Fibroblast of lung (primary cell): ENCODE measurements around the gene COG8. TPM values are rescaled to one million over a fixed set of nuclear protein-coding genes. Genes with fewer than 3 reads are reported as not detected.

ENCODE experiments used
- DNase-seq, 2 donors: peaks; one replicate each; pipeline versions ENCODE4 v3.0.0 to v3.0.0-alpha.2; 2010; ENCODE audit warnings: low read depth in 2 of 2
- H2AFZ ChIP-seq: 2 replicates; pipeline ENCODE4 v1.5.1; 2012; ENCODE audit warnings: low read length, control low read depth, inconsistent platforms
- H3K27ac ChIP-seq: 2 replicates; pipeline ENCODE4 v1.5.1; 2011; ENCODE audit warnings: low read length, control low read depth; ENCODE audit not compliant: insufficient read depth
- H3K27me3 ChIP-seq: 2 replicates; pipeline ENCODE4 v1.5.1; 2011; ENCODE audit warnings: mild to moderate bottlenecking, low read length; ENCODE audit not compliant: control insufficient read depth, insufficient read depth
- H3K36me3 ChIP-seq: 2 replicates; pipeline ENCODE4 v1.5.1; 2011; ENCODE audit warnings: low read length; ENCODE audit not compliant: control insufficient read depth, insufficient read depth
- H3K4me1 ChIP-seq: 2 replicates; pipeline ENCODE4 v1.5.1; 2011; ENCODE audit warnings: low read length; ENCODE audit not compliant: control insufficient read depth, insufficient read depth; ENCODE audit errors: extremely low read depth
- H3K4me2 ChIP-seq: 2 replicates; pipeline ENCODE4 v1.5.1; 2011; ENCODE audit warnings: low read length, control low read depth; ENCODE audit not compliant: insufficient read depth; ENCODE audit errors: extremely low read depth
- H3K4me3 ChIP-seq, 4 experiments: fragments of 200-600 bp in 1 of 4; sonication (generic) in 1 of 4; replicated peaks in 1 of 4; 2 replicates each; pipeline ENCODE4 v1.5.1; 2011 to 2016; ENCODE audit warnings: low read length in 4 of 4, low read depth in 3 of 4, mild to moderate bottlenecking in 3 of 4, control low read depth in 2 of 4, inconsistent platforms in 1 of 4, mixed read lengths in 1 of 4; ENCODE audit not compliant: insufficient read depth in 1 of 4; ENCODE audit errors: control extremely low read depth in 1 of 4
- H3K79me2 ChIP-seq: 2 replicates; pipeline ENCODE4 v1.5.1; 2012; ENCODE audit warnings: mild to moderate bottlenecking, low read length, inconsistent platforms; ENCODE audit not compliant: control insufficient read depth, insufficient read depth
- H3K9ac ChIP-seq: 2 replicates; pipeline ENCODE4 v1.5.1; 2011; ENCODE audit warnings: mild to moderate bottlenecking, low read length, control low read depth; ENCODE audit not compliant: insufficient read depth
- H3K9me3 ChIP-seq: 2 replicates; pipeline ENCODE4 v1.5.1; 2012; ENCODE audit warnings: low read depth, low read length; ENCODE audit not compliant: control insufficient read depth, insufficient read depth
- H4K20me1 ChIP-seq: 2 replicates; pipeline ENCODE4 v1.5.1; 2011; ENCODE audit warnings: low read length; ENCODE audit not compliant: control insufficient read depth, insufficient read depth; ENCODE audit errors: extremely low read depth
- CTCF ChIP-seq, 2 donors: IDR thresholded peaks in 1 of 2; conservative IDR thresholded peaks in 1 of 2; 1 replicate in 1 of 2; 2 replicates in 1 of 2; pipeline ENCODE4 v1.5.1; 2011 to 2012; ENCODE audit warnings: low read length in 2 of 2, control low read depth in 1 of 2, inconsistent platforms in 1 of 2, low read depth in 1 of 2, mild to moderate bottlenecking in 1 of 2
- EZH2 ChIP-seq: IDR thresholded peaks from 2 replicates; pipeline ENCODE4 v1.5.1; 2012; ENCODE audit warnings: low read length, control low read depth, mild to moderate bottlenecking; ENCODE audit errors: missing control alignments
- polyA plus RNA-seq, 2 donors: library from polyadenylated mRNA; depleted of rRNA in 1 of 2; stranded (reverse) in 1 of 2; unstranded in 1 of 2; fragments of >200 nt; gene quantifications; 2 replicates each; pipeline ENCODE4 v1.2.1, GENCODE V29; 2011 to 2012; ENCODE audit warnings: missing spikeins in 1 of 2
- total RNA-seq: library from RNA; depleted of rRNA; stranded (reverse); fragments of >200 nt; gene quantifications from 2 replicates; pipeline ENCODE4 v1.2.1, GENCODE V29; 2014

Gene COG8
- total and polyA plus RNA-seq, 2 donors (not counting 1 experiment from before 2014, with no cell fraction given) = 20.0 to 29.2 TPM

DNA sequence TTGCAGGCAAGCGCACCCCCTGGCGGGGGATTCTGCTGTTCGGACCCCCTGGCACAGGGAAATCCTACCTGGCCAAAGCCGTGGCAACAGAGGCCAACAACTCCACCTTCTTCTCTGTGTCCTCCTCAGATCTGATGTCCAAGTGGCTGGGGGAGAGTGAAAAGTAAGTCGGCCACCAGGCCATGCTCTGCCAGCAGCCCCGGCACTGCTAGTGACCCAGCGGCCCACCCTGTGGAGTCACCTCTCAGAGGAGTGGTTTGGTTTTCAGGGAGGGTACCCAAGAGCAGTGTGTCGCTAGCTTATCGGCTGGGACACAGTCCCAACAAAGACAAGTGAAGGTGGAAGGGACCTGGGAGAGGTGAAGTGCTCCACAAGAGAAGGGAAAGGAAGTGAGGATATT, 20.0 kb downstream of the COG8 start:
- H3K9ac ChIP-seq = no peak overlapping the region
- no peaks in the 10 kb centered on the region for H3K9me3 ChIP-seq
- H3K79me2 ChIP-seq = peaks cover 26% of the 10 kb centered on the region
- DNase-seq = no peak
- no peak overlapping the region for H3K4me2 ChIP-seq
- peaks cover 52% of the 10 kb centered on the region for H3K36me3 ChIP-seq
- H2AFZ ChIP-seq = no peak overlapping the region
- no peaks in the 10 kb centered on the region for H3K4me1 ChIP-seq
- H3K4me3 ChIP-seq = no peak overlapping the region
- H3K27ac ChIP-seq = no peak overlapping the region
- H3K27me3 ChIP-seq = no peaks in the 10 kb centered on the region
- no peak for TF ChIP-seq EZH2
- TF ChIP-seq CTCF (conservative IDR thresholded peaks at IDR 0.05 in 1 of 2, IDR thresholded peaks at IDR 0.05 in 1 of 2; ENCODE audit: low read depth in 1 of 2, low read length in 2 of 2) = no peak
- H4K20me1 ChIP-seq = no peaks in the 10 kb centered on the region

DNA sequence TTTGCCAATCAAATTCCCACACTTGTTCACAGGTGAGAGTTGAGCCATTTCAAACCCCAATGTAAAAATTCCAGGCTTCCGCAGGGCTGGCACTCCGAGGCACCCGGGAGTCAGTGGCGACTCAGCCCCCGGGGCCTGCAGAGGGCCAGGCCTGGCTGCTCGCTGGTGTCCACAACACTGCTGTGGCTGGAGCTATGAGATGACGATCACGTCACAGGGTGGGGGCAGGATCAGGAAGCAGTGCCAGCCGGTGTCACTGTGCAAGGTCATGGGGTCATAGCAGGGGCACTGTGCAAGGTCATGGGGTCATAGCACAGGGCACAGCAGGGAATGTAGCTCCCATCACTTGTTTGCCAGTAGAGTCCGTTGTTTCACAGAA, 20.5 kb downstream of the COG8 start:
- Histone ChIP-seq H2AFZ (no peak overlapping the region), H4K20me1 (no peaks in the 10 kb centered on the region), H3K4me3 (no peak overlapping the region), H3K9me3 (no peaks in the 10 kb centered on the region), H3K4me2 (no peak overlapping the region), H3K36me3 (peaks cover 51% of the 10 kb centered on the region), H3K9ac (no peak overlapping the region), H3K79me2 (peaks cover 28% of the 10 kb centered on the region), H3K27me3 (no peaks in the 10 kb centered on the region), H3K27ac (no peak overlapping the region), H3K4me1 (no peaks in the 10 kb centered on the region)
- no peak for DNase-seq
- no peak for TF ChIP-seq CTCF (conservative IDR thresholded peaks at IDR 0.05 in 1 of 2, IDR thresholded peaks at IDR 0.05 in 1 of 2; ENCODE audit: low read depth in 1 of 2, low read length in 2 of 2)
- no peak for TF ChIP-seq EZH2

GRCh38 chr16:69318177-69318910, 21.0 kb downstream of the COG8 start:
- Histone ChIP-seq H3K27ac (no peak overlapping the region), H3K4me3 (no peak overlapping the region), H3K4me2 (no peak overlapping the region), H4K20me1 (no peaks in the 10 kb centered on the region), H3K27me3 (no peaks in the 10 kb centered on the region), H3K79me2 (peaks cover 31% of the 10 kb centered on the region), H3K9ac (no peak overlapping the region), H3K9me3 (no peaks in the 10 kb centered on the region), H2AFZ (no peak overlapping the region), H3K36me3 (peaks cover 49% of the 10 kb centered on the region), H3K4me1 (no peaks in the 10 kb centered on the region)
- TF ChIP-seq EZH2 (no peak), CTCF (conservative IDR thresholded peaks at IDR 0.05 in 1 of 2, IDR thresholded peaks at IDR 0.05 in 1 of 2; ENCODE audit: low read depth in 1 of 2, low read length in 2 of 2) (no peak)
- no peak for DNase-seq
